ENCODE data around the gene PSMD13.
"Not testable (repeated sequence)": the region's sequence is repeated elsewhere in the genome, so short reads cannot be mapped to it uniquely, and the experiment has no call there.

The PSMD13 gene

DNA sequence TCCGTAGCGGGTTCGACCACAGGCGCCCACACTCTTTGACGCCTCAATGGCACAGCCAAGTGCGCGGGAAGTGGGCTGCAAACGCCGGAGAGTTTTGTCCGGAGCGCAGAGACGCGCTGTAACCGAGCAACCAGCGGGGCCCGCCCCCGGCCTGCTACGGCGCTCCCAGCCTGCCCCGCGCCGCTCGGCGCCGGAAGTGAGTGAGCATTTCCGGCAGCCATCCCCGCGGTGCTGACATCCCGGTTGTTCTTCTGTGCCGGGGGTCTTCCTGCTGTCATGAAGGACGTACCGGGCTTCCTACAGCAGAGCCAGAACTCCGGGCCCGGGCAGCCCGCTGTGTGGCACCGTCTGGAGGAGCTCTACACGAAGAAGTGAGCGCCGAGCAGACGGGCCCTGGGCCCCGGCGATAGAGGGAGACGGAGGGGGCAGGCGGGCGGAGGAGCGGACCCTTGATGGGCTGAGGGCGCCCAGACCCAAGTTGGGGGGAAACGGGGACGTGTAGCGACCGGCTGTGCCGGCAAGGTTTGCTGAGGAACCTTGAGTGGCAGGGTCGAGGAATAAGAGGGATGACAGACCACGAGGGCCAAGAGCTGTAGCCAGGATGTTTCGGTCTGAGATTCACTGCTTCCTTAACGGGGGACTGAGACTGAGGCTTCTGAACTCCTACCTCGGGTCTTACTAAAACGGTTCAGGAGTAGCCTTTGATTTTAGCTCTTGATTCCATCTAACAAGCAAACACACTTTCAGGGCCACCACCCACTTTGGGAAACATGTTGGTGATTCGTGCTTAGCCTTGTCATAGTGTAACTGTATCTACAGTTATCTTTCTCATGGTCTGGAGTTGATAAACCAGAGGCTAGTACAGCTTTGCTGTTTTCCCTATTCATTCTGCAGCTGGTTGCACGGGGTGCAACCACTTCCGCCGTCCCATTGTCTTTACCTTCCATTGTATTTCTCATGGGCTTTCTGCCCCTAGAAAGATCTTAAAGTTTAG is at the start of gene PSMD13:
Gene PSMD13, plus strand, starts transcription at position 203 of the 994 bp plus-strand sequence. Its CDS starts 74 bp downstream, at position 277.
- DNase-seq: peak; percentile 70

DNA sequence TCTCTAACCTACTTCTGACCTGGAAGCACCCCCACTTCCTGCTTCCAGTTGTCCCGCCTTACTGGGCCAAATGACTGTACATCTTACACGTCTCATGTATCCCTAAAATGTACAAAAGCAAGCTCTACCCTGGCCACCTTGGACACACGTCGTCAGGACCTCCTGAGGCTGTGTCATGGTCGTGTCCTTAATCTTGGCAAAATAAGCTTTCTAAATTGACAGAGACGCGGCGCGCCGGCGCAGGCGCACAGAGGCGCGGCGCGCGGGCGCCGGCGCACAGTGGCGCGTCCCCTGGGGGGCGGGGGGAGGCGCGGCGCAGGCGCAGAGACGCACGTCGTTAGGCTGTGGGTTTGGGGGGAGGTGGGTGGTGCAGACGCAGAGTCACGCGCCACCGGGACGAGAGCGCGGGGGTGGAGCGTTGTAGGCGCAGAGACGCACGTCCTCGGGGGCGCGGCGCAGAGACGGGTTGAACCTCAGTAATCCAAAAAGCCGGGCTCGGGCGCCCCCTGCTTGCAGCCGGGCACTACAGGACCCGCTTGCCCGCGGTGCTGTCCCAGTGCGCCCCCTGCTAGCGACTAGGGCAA is 47.5 kb upstream of the PSMD13 start:
- not testable (repeated sequence) for DNase-seq

DNA sequence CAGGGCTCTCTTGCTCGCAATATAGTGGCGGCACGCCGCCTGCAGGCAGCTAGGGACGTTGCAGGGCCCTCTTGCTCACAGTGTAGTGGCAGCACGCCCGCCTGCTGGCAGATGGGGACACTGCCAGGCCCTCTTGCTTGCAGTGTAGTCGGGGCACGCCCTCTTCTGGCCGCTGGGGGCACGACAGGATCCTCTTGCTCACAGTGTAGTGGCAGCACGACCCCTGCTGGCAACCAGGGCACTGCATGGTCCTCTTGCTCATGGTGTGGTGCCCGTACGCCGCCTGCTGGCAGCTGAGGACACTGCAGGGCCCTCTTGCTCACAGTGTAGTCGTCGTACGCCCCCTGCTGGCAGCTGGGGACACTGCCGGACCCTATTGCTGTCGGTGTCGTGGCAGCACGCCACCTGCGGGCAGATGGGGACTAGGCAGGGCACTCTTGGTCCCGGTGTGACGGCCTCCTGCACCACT is 46.9 kb upstream of the PSMD13 start:
- DNase-seq: not testable (repeated sequence)

DNA sequence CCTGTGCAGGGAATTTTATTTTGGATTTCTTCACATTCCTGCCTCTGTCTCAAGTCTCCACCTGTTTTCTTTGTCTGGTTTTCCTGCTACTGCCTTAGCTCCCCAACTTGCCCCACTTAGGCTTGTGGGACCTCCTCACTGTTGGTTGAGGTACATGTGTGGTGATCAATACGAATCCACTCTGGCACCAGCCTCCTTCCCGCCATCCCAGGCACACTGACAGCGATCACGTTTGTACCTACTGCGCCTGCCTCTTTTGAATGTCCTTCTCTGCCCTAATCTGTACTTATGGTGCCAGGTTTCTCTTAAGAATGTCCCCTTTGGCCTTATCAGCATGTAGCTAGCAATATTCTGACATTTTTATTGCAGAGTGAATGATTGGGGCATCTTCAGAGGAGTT is 46.2 kb upstream of the PSMD13 start:
- not testable (repeated sequence) for DNase-seq

DNA sequence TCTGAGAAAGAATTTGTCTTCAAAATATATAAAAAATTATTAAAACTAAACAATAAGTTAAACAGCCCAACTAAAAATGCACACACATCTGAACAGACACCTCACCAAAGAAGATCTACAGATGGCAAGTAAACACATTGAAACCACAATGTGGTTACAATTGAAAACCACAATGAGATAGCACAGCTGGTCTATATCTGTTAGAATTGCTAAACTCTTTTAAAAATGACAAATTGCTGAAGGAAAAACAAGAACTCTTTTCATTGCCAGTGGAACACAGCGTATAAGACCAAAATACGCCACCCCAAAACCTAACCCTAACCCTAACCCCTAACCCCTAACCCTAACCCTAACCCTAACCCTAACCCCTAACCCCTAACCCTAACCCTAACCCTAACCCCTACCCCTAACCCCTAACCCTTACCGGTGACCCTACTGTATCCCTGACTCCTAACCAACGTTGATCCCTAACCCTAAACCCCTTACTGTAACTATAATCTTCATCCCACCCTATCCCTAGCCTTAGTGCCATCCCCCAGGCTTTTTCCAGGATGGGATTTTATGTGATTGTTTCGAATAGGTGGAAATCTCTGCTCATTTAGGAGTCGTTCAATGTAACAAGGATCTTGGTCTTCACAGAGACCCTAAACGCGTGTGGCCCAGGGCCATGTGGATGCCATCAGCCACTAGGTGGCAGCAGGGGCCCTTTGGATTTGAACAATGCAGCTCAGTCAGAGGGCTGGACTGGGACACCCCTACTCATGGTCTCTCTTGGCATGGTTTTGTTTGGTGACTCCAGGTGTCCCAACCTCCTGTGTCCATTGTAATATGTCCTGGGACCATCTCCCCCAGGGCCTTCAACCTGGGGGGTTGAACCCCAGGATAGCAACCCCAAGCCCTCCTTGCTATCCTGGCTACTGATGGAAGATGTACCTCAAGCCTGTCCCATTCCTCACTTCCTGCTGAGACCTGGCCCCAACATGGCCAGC is 45.0 kb upstream of the PSMD13 start:
- not testable (repeated sequence) for DNase-seq

DNA sequence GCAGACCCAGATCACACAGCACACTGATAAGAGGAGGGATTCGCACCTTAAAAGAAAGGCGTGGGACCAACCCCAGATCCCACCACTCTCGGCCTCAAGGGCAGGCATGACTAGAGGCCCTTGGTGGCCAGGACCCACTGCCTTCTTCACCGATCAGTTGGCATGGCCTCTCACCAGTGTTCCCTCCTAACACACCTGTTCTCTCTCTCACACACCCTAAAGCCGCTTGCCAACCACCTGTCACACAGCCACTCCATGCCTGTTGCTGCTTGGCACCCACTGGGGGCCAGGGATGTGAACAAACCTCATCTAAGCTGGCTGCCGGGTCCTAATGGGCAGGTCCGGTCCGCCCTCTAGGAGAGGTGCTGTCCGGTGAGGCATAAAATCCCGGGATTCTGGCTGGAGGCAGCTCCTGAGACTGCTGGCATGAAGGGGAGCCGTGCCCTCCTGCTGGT is 44.1 kb upstream of the PSMD13 start, which contains the start of gene SCGB1C1:
Gene SCGB1C1, plus strand, starts transcription at position 405 of the 455 bp plus-strand sequence. Its CDS starts 22 bp downstream, at position 427.
- not testable (repeated sequence) for DNase-seq

DNA sequence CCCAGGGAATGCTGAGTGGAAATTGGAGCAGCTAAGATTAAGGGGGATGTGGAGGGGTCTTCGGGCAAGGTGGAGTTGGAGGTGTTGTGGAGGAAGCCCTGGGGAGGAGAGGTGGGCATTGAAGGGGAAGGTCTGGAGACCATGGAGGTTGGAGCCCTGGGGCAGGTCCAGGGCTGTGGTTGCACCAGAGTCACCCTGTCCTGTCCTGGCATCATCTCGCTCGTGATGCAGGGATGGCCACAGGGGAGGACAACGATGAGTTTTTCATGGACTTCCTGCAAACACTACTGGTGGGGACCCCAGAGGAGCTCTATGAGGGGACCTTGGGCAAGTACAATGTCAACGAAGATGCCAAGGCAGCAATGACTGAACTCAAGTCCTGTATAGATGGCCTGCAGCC is 43.3 kb upstream of the PSMD13 start:
- not testable (repeated sequence) for DNase-seq

DNA sequence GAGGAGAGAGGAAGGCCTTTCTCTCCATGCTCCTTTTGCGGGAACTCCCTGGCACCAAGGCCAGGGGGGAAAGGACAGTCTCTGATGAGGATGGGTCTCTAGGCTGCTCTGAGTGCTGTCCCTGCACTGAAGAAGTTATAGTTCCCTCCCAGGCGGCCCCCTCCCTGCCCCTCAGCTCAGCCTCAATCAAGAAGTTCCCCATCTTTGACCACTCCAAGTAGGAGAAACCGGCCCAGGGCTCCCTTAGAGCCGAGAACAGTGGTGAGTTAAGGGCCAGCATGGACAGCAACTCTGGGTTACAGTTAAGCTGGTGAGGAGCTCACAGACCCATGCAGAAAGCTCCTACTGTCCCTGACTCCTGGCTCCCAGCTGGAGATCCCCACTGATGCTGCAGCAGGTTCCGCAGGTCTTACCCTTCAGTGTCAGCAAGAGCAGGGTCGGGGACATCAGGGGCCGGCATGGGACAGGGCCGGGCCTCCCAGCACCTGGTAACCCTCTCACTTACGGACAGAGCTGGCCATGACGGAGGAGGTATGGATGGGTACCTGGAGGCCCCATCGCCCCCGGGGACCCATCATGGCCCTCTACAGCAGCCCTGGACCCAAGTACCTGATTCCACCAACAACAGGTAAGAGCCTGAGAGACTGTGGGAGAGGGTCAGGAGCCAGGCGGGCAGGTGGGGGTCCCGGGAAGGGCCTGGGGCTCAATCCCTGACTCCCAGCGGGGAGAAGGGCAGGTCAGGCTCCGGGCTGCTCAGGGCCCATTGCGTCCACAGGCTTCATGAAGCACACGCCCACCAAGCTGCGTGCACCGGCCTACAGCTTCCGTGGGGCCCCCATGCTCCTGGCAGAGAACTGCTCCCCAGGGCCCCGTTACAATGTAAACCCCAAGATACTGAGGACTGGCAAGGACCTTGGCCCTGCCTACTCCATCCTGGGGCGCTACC is 39.7 kb upstream of the PSMD13 start:
- no peak for DNase-seq

DNA sequence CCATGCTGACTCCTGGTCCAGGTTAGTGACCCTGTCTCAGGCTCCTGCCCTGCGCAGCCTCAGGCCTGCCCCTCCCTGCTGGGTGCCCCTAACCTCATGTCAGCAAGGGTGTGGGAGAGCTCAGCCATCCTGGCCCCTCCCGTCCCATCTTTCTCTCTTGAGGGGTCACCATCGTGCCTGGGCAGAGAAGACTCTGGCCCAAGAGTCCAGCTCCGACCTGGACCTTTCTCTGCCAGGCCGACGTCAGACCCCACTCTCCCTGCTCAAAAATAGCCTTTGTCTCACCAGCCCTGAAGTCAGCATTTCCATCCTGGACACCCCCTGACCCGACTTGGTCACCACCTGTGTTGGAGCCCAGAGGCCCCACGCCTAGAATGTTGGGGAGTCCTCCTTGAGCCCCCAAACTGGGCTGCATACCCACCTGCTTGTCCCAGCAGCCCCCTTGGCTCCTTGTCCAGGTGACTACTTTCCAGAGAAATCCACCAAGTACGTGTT is 39.0 kb upstream of the PSMD13 start:
- DNase-seq: no peak

DNA sequence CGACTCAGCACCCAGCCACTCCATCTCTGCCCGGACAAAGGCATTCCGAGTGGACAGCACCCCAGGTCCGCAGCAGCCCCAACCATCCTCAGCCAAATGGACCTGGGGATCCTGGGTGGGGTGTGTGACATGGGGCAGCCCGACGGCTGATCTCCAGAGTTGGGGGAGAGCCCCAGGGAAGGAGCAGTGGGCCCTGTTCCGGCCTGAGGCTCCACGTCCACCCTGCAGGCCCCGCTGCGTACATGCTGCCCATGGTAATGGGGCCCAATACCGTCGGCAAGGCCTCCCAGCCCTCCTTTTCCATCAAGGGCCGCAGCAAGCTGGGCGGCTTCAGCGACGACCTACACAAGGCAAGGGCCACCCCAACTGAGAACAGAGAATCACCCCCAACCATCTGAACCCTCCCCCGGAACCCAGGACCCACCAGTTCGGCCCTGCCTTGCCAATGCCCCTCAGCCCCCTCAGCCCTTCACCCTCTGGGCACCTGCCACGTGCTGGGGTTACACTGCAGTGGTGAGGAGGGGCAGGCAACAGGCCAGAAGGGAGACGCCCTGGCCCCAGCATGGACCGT is 38.5 kb upstream of the PSMD13 start:
- DNase-seq: no peak

DNA sequence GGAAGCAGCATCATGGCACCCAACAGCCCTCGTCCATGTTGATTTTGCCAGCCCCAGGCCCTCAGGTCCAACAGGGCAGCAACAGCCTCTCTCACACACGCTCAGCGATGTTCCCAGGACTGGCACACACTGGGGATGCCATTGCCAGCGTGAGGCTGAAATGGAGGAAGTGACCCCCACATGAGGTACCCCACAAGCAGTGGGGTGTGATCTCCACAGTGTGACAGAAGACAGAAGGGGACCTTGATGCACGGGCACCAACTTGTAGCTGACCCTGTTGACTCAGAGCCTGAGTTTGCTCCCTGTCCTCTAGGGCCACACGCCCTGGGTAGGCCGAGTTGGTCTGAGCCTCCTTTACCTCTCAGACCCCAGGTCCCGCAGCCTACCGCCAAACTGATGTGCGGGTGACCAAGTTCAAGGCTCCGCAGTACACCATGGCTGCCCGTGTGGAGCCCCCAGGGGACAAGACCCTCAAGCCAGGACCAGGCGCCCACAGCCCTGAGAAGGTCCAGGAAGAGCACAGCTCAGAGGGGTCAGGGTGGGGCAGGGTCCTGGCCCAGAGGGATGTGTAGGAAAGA is 37.7 kb upstream of the PSMD13 start:
- no peak for DNase-seq

DNA sequence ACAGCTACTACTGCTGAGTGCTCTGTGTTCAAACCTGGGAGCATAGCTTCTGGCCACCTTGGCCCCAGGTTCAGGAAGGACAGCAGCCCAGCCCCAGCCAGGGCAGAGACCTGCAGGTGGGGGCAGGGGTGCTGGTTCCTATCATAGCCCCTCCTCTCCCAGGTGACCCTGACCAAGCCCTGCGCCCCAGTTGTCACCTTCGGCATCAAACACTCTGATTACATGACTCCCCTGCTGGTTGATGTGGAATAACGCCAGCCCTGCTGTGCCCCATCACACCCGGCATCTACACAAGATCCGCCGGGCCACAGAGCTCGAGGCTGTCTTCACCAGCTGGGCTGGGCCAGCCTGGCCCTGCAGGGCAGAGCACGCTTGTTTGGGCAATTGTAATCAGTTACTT is 37.0 kb upstream of the PSMD13 start:
- DNase-seq: no peak

DNA sequence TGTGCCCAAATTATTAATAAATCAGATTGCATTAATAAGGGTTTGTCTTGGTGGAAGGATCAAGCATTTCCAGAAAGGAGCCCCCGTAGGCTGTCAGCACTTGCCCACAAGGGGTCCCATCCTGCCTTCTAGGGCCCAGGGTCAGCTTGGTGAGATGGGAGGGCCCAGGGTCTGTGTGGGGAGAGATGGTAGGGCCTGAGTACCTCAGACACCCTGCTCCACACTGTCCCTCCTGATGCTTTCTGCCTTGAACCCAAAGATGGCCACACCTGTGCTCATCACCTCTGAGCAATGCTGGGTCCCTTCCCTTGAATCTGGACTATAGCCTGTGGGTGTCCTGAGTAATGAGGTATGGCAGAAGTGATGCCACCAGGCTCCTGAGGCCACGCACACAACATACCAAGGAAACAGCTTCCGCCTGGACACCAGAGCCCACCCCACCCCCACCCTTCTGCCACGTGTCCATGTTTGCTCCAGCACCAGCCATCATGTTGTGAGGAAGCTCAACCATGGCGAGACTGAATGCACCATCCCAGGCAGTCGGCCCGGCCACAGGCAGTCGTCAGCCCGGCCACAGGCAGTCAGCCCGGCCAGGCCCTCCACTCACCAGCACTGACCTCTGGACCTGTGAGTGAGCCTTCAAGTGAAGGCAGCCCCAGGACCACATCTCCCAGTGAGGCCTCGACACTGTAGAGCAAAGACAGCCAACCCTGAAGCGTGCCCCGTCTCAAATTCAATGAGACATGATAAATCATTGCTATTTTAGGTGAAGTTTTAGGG is 36.4 kb upstream of the PSMD13 start:
- no peak for DNase-seq

DNA sequence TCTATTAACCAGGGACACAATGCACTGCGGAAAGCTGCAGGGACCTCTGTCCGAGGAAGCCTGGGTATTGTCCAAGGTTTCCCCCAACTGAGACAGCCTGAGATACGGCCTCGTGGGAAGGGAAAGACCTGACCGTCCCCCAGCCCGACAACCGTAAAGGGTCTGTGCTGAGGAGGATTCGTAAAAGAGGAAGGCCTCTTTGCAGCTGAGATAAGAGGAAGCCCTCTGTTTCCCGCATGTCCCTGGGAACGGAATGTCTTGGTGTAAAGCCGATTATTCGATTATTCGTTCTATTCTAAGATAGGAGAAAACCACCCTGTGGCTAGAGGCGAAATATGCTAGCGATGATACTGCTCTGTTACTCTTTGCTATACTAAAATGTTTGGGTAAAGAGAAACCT is 34.8 kb upstream of the PSMD13 start:
- DNase-seq: no peak

DNA sequence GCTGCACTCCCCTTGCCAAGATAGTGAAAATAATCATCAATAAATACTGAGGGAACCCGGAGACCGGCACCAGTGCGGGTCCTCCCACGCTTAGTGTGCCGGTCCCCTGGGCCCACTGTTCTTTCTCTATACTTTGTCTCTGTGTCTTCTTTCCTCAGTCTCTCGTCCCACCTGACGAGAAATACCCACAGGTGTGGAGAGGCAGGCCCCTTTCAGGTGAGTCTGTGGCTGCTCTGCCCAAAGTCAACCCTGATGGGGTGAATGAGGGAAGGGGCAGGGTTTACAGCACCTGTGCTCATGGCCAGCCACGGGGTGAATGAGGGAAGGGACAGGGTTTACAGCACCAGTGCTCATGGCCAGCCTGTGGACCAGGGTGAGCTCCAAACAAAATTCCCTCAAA is 34.3 kb upstream of the PSMD13 start:
- DNase-seq: no peak

DNA sequence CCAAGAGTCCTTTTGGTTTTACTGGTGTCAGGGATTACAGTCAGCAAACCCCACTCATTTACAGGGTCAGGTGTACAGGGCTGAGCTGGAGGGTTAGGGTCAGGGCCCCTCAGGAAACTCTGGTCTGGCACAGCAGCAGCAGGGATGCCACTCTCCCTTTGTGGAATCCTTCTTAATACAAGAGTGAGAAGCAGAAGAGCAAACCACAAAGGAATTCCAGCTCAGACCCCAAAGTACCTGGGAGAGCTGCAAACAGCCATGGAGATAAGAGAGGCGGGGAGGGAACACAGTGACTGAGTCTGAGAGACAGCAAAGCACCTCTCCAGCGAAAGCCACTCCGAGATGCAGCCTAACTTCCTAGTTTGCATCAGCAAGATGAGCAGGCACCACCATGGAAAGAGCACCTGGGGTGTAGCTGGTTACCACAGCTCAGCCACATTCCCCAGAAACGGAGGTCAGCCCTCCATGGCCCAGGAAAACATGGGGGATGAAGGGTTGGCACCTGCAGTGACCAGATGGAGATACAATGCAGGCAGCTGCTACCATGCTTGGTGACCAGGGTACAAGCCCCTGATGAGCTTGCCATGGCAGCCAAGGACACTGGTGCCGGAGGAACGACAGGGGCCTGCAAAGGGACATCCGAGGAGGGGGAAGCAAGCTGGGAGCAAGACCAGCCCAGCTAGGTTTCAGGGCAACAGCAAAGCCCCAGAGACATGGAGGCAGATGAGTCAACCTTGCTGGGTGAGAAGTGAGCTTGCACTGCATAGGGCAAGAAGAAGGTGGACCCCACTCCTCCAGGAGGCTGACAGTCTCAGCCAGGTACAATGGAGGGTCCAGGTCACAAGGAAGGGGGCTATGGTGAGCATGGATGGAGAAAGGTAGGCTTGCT is 33.5 kb upstream of the PSMD13 start:
- DNase-seq: no peak

DNA sequence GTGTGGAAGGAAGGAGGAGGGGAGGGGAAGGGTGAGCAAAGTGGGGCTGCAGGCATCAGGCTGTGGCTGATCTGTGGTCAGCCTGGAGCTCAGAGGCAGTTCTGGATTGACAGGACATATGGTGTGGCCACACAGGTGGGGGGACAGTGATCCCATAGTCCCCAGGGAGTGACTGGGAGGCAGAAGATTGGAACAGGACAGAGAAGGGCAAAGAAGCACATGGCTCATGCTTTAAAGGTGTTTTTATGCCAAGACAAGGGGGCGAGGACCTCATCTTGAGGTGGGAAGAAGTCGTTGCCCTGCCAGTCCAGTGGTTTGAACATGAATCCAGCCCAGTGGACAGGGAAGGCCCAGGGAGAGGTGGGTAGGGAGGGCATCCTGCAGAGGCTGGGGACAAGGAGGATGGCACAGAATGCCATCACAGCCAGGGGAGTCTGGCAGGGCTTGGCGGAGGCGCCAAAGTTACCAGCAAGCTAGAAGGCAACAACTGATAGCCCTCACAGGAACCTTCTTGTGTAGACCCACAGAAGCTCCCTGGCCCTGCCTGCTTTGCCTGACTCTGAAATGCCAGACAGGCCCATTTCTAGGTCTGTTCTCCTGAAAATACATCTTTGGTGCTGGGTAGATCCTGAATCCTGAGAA is 32.7 kb upstream of the PSMD13 start:
- no peak for DNase-seq

DNA sequence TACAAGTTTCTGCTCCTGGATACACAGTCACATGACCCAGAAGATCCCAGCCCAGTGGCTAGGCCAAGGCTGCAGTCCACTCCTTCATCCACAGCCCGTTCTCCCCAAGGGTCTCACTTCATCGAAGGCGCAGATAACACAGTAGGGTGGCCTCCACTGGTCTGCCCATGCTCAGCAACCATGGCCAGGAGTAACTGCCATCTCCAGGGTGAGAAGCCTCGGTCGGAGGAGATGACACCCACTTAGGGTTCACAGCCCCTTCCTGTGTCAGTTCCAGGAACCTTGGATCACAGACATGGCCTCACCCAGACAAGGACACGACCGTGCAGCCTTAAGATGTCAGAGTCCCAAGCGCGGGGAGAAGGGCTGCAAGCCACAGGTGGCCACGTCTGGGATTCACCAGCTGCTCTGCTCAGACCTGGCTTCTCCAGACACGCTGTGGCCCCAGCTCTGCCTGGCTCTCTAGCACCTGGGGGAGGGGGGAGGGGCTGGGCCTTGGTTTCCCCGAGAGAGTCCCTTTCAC is 32.1 kb upstream of the PSMD13 start:
- DNase-seq: no peak
